H1 (cell line): ENCODE data around the gene FSD1L. TPM values are rescaled to one million over a fixed set of nuclear protein-coding genes. Genes with fewer than 3 reads are reported as not detected.

ENCODE experiments used
- CTCF ChIA-PET: fragments of 300-600 bp; sonication (Branson Sonifier 250); formaldehyde crosslinking; loops from one replicate; lab custom pipeline; 2021; ENCODE audit not compliant: partially characterized antibody; lab: Charles Lee
- POLR2A ChIA-PET: fragments of 300-600 bp; sonication (Branson Sonifier 250); formaldehyde crosslinking; loops from one replicate; lab custom pipeline; 2021; ENCODE audit warnings: inconsistent platforms; ENCODE audit not compliant: partially characterized antibody; lab: Charles Lee
- DNase-seq, 2 experiments: peaks; one replicate each; pipeline versions ENCODE4 v3.0.0 to v3.0.0-alpha.2; 2010 to 2022; ENCODE audit warnings: low spot score in 2 of 2, low read depth in 1 of 2, mixed read lengths in 1 of 2
- FAIRE-seq: peaks from 2 replicates; lab custom pipeline; 2011; peaks lifted over from hg19 to GRCh38; lab: Jason Lieb, UNC
- H2AFZ ChIP-seq: 2 replicates; pipeline ENCODE4 v1.8.1; 2012; ENCODE audit warnings: low read length, inconsistent platforms
- H2AK5ac ChIP-seq: 2 replicates; pipeline ENCODE4 v1.6.1; 2013; ENCODE audit warnings: low read depth, low read length
- H2BK120ac ChIP-seq: replicated peaks from 2 replicates; pipeline ENCODE3; 2013; ENCODE audit warnings: low read depth, low read length, inconsistent platforms
- H2BK12ac ChIP-seq: 2 replicates; pipeline ENCODE4 v1.6.1; 2013; ENCODE audit warnings: low read depth, low read length
- H2BK15ac ChIP-seq: 2 replicates; pipeline ENCODE4 v1.6.1; 2013; ENCODE audit warnings: low read length
- H2BK20ac ChIP-seq: 2 replicates; pipeline ENCODE4 v1.6.1; 2013; ENCODE audit warnings: low read length
- H2BK5ac ChIP-seq: 2 replicates; pipeline ENCODE4 v1.6.1; 2013; ENCODE audit warnings: low read depth, low read length
- H3K14ac ChIP-seq: 2 replicates; pipeline ENCODE4 v1.6.1; 2013; ENCODE audit warnings: inconsistent platforms; ENCODE audit not compliant: insufficient read length
- H3K18ac ChIP-seq: 2 replicates; pipeline ENCODE4 v1.6.1; 2013; ENCODE audit warnings: low read length; ENCODE audit errors: extremely low read depth
- H3K23ac ChIP-seq: 2 replicates; pipeline ENCODE4 v1.6.1; 2013; ENCODE audit warnings: inconsistent platforms; ENCODE audit not compliant: insufficient read length
- H3K23me2 ChIP-seq: 2 replicates; pipeline ENCODE4 v1.6.1; 2013; ENCODE audit warnings: low read depth, low read length
- H3K27ac ChIP-seq: 2 replicates; pipeline ENCODE4 v1.6.1; 2011; ENCODE audit warnings: low read depth, low read length, inconsistent platforms
- H3K27me3 ChIP-seq, 4 experiments: replicated peaks in 1 of 4; 1 replicate in 1 of 4; 2 replicates in 3 of 4; pipeline versions ENCODE4 v1.6.1 to v1.8.1; 2011 to 2013; ENCODE audit warnings: low read length in 3 of 4, mild to moderate bottlenecking in 3 of 4, inconsistent platforms in 2 of 4, mixed read lengths in 2 of 4, moderate library complexity in 1 of 4; ENCODE audit not compliant: control insufficient read depth in 3 of 4, insufficient read depth in 3 of 4; ENCODE audit errors: extremely low read depth in 1 of 4
- H3K36me3 ChIP-seq, 4 experiments: 2 replicates each; pipeline versions ENCODE4 v1.6.1 to v1.8.1; 2011 to 2013; ENCODE audit warnings: mild to moderate bottlenecking in 4 of 4, low read length in 3 of 4, moderate library complexity in 2 of 4, control low read depth in 1 of 4, inconsistent platforms in 1 of 4; ENCODE audit not compliant: insufficient read depth in 4 of 4, control insufficient read depth in 2 of 4
- H3K4ac ChIP-seq: replicated peaks from 2 replicates; pipeline ENCODE3; 2013; ENCODE audit warnings: low read length, low read depth, mixed read lengths, inconsistent platforms; ENCODE audit not compliant: insufficient read length
- H3K4me1 ChIP-seq, 4 experiments: replicated peaks in 1 of 4; 1 replicate in 1 of 4; 2 replicates in 3 of 4; pipeline versions ENCODE4 v1.6.1 to v1.8.1; 2011 to 2013; ENCODE audit warnings: low read length in 3 of 4, inconsistent platforms in 2 of 4, mixed read lengths in 1 of 4; ENCODE audit not compliant: insufficient read depth in 4 of 4, control insufficient read depth in 3 of 4
- H3K4me2 ChIP-seq, 2 experiments: 2 replicates each; pipeline versions ENCODE4 v1.6.1 to v1.8.1; 2011 to 2013; ENCODE audit warnings: low read depth in 2 of 2, low read length in 2 of 2, control low read depth in 1 of 2, inconsistent platforms in 1 of 2, mild to moderate bottlenecking in 1 of 2; ENCODE audit not compliant: insufficient read depth in 1 of 2
- H3K4me3 ChIP-seq, 4 experiments: fragments of 200-600, 300-600 bp in 1 of 4; sonication (generic), shearing (Covaris generic), sonication (Bioruptor Twin) in 1 of 4; 2 replicates each; pipeline versions ENCODE4 v1.5.1 to v1.8.1; 2011 to 2016; ENCODE audit warnings: low read length in 4 of 4, low read depth in 3 of 4, control low read depth in 2 of 4, inconsistent platforms in 2 of 4, mild to moderate bottlenecking in 2 of 4, mixed read lengths in 1 of 4, moderate library complexity in 1 of 4; ENCODE audit not compliant: insufficient read depth in 2 of 4; ENCODE audit errors: extremely low read depth in 1 of 4
- H3K56ac ChIP-seq: replicated peaks from 2 replicates; pipeline ENCODE3; 2013; ENCODE audit warnings: low read depth, mild to moderate bottlenecking, mixed read lengths, low read length, inconsistent platforms; ENCODE audit not compliant: insufficient read length
- H3K79me1 ChIP-seq: 2 replicates; pipeline ENCODE4 v1.6.1; 2013; ENCODE audit warnings: low read depth, low read length, control low read depth
- H3K79me2 ChIP-seq, 2 experiments: 2 replicates each; pipeline versions ENCODE4 v1.6.1 to v1.8.1; 2012 to 2013; ENCODE audit warnings: low read length in 2 of 2, mild to moderate bottlenecking in 2 of 2, inconsistent platforms in 1 of 2; ENCODE audit not compliant: insufficient read depth in 2 of 2, control insufficient read depth in 1 of 2
- H3K9ac ChIP-seq, 4 experiments: replicated peaks in 1 of 4; 1 replicate in 1 of 4; 2 replicates in 3 of 4; pipeline versions ENCODE4 v1.6.1 to v1.8.1; 2011 to 2013; ENCODE audit warnings: low read depth in 3 of 4, low read length in 3 of 4, control low read depth in 2 of 4, mild to moderate bottlenecking in 2 of 4, moderate library complexity in 2 of 4, inconsistent platforms in 1 of 4; ENCODE audit errors: extremely low read depth in 1 of 4
- H3K9me3 ChIP-seq, 2 experiments: 2 replicates each; pipeline versions ENCODE4 v1.6.1 to v1.8.1; 2012 to 2013; ENCODE audit warnings: mild to moderate bottlenecking in 2 of 2, moderate library complexity in 2 of 2, control low read depth in 1 of 2, inconsistent platforms in 1 of 2, low read depth in 1 of 2, low read length in 1 of 2, mixed read lengths in 1 of 2; ENCODE audit not compliant: insufficient read depth in 2 of 2
- H4K20me1 ChIP-seq, 2 experiments: replicated peaks in 1 of 2; 2 replicates each; pipeline versions ENCODE3 to v1.8.1; 2011 to 2013; ENCODE audit warnings: inconsistent platforms in 2 of 2, low read length in 2 of 2, mild to moderate bottlenecking in 1 of 2; ENCODE audit not compliant: insufficient read depth in 2 of 2, control insufficient read depth in 1 of 2
- H4K5ac ChIP-seq: 2 replicates; pipeline ENCODE4 v1.6.1; 2013; ENCODE audit warnings: low read length, low read depth, mixed read lengths, inconsistent platforms; ENCODE audit not compliant: insufficient read length
- H4K8ac ChIP-seq: 2 replicates; pipeline ENCODE4 v1.8.0; 2013; ENCODE audit warnings: mild to moderate bottlenecking, moderate library complexity, low read length, inconsistent platforms; ENCODE audit not compliant: insufficient read depth; ENCODE audit errors: extremely low read depth
- H4K91ac ChIP-seq: replicated peaks from 2 replicates; pipeline ENCODE3; 2013; ENCODE audit warnings: low read length, mixed read lengths, inconsistent platforms; ENCODE audit not compliant: insufficient read length
- EGR1 ChIP-seq: IDR thresholded peaks from 2 replicates; pipeline ENCODE4 v1.6.1; 2011; ENCODE audit warnings: low read depth, low read length, borderline replicate concordance
- NRF1 ChIP-seq: IDR thresholded peaks from 2 replicates; pipeline ENCODE4 v1.6.1; 2011; ENCODE audit warnings: mild to moderate bottlenecking, low read depth, low read length, improper control_type of control experiment
- PHF8 ChIP-seq: fragments of 200-600 bp; sonication (generic); conservative IDR thresholded peaks from 2 replicates; pipeline ENCODE4 v1.7.1; 2012; ENCODE audit warnings: low read depth, mild to moderate bottlenecking, inconsistent platforms, low read length, moderate library complexity
- POU5F1 ChIP-seq: IDR thresholded peaks from 2 replicates; pipeline ENCODE4 v1.6.1; 2011; ENCODE audit warnings: low read depth, mild to moderate bottlenecking, low read length, moderate library complexity
- TEAD4 ChIP-seq: IDR thresholded peaks from 2 replicates; pipeline ENCODE4 v1.6.1; 2012; ENCODE audit warnings: low read depth, low read length, inconsistent platforms, mixed read lengths
- WGBS, 2 experiments: shearing (Covaris generic) in 1 of 2; methylation state at CpG; one replicate each; pipeline versions ENCODE4 v1.1.6 to v1.1.7; 2013 to 2015; ENCODE audit warnings: low lambda C conversion rate in 2 of 2, mixed read lengths in 2 of 2, inconsistent platforms in 1 of 2, low coverage in 1 of 2, missing lambda C conversion rate in 1 of 2; ENCODE audit not compliant: insufficient replicate concordance in 2 of 2, insufficient coverage in 1 of 2, insufficient read length in 1 of 2; ENCODE audit errors: extremely low coverage in 1 of 2, missing lambda C conversion rate in 1 of 2; 5-methylcytosine and 5-hydroxymethylcytosine counted together
- polyA plus RNA-seq, 7 experiments: library from polyadenylated mRNA; depleted of rRNA in 3 of 7; stranded (reverse) in 5 of 7; unstranded in 2 of 7; fragments of >200 nt in 5 of 7; fragments of 200-250 nt in 2 of 7; gene quantifications; 1 replicate in 5 of 7; 2 replicates in 1 of 7; 4 replicates in 1 of 7; pipeline versions ENCODE4 v1.2.1 to v1.2.3, GENCODE V29; 2011 to 2013; ENCODE audit warnings: missing spikeins in 2 of 7, mixed read lengths in 2 of 7
- total RNA-seq: library from RNA; stranded (reverse); fragmentation: NEBNext Ultra II Directional; extraction: Animal tissue kit (Norgen Biotek cat#: 25700); gene quantifications from 2 replicates; pipeline ENCODE4 v1.2.1, GENCODE V29; 2021
- TF ChIP-seq, protein P1 (sequence below): IDR thresholded peaks from 2 replicates; pipeline ENCODE4 v1.6.1; 2012; ENCODE audit warnings: low read length, inconsistent platforms

Gene FSD1L
- total and polyA plus RNA-seq, 2 of the 8 experiments (the other 6 are each of a cell fraction or from before 2014, with no cell fraction given) = 0.91 to 4.8 TPM

DNA sequence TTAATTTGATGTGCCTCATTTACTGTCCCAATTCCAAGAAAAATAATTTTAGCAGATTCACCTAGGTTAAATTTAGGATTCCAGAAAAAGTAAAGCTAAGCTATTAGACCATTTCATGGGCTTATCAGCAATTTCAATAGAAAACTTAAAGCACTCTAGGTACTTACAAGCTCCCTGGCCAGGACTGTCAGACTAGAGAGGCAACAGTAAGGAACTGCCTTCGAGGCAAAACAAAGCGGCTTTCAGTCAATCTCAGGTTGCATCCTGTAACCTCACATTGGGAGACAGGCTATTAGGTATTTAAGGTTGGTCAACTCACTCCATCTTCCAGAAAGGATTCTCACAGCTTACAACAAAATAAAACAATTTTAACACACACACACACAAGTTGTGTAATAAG, 48.7 kb upstream of the FSD1L start:
- no peak overlapping the region for H3K4ac ChIP-seq
- H2AFZ ChIP-seq = no peak overlapping the region
- CTCF ChIA-PET = interaction anchor here (0.6 to 1.6 kb wide), 6 partner anchors 8 to 154 kb away, joined by 3 to 7 read pairs (median 4); partner anchors contain the start of gene SLC44A1
- no peaks in the 10 kb centered on the region; the same call in none of the 2 replicates for H3K23me2 ChIP-seq
- no peak overlapping the region for H2BK5ac ChIP-seq
- H2BK120ac ChIP-seq = no peak overlapping the region
- no peak overlapping the region for H4K91ac ChIP-seq
- H3K4me1 ChIP-seq = peaks cover 3 to 24% (median 21%) of the 10 kb centered on the region in 4 experiments; a peak in 6 of 7 replicates
- H3K9me3 ChIP-seq = no peaks in the 10 kb centered on the region
- H3K18ac ChIP-seq = no peak overlapping the region
- no peak overlapping the region for H3K4me3 ChIP-seq
- no peak for TF ChIP-seq TEAD4
- TF ChIP-seq EGR1 = no peak
- no peak for TF ChIP-seq NRF1
- TF ChIP-seq, protein P1, sequence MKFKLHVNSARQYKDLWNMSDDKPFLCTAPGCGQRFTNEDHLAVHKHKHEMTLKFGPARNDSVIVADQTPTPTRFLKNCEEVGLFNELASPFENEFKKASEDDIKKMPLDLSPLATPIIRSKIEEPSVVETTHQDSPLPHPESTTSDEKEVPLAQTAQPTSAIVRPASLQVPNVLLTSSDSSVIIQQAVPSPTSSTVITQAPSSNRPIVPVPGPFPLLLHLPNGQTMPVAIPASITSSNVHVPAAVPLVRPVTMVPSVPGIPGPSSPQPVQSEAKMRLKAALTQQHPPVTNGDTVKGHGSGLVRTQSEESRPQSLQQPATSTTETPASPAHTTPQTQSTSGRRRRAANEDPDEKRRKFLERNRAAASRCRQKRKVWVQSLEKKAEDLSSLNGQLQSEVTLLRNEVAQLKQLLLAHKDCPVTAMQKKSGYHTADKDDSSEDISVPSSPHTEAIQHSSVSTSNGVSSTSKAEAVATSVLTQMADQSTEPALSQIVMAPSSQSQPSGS = no peak
- TF ChIP-seq POU5F1 = no peak
- no peak for TF ChIP-seq PHF8
- DNase-seq (no peak), FAIRE-seq (peak; percentile 66)
- H2BK20ac ChIP-seq = no peak overlapping the region
- POLR2A ChIA-PET = interaction anchor here (0.7 kb wide), 1 partner anchor 465 kb away, joined by 3 read pairs; no protein-coding TSS in a partner anchor
- H3K79me2 ChIP-seq = no peaks in the 10 kb centered on the region
- H2AK5ac ChIP-seq = no peak overlapping the region
- H3K9ac ChIP-seq = no peak overlapping the region
- H3K27ac ChIP-seq = no peak overlapping the region
- no peaks in the 10 kb centered on the region for H3K27me3 ChIP-seq
- H2BK15ac ChIP-seq = no peak overlapping the region
- no peak overlapping the region for H3K4me2 ChIP-seq
- H3K56ac ChIP-seq = no peak overlapping the region
- H3K79me1 ChIP-seq = no peaks in the 10 kb centered on the region
- no peaks in the 10 kb centered on the region for H3K36me3 ChIP-seq
- H4K5ac ChIP-seq = no peak overlapping the region
- H3K14ac ChIP-seq = no peak overlapping the region
- H3K23ac ChIP-seq = no peak overlapping the region
- H4K8ac ChIP-seq = no peak overlapping the region
- no peaks in the 10 kb centered on the region for H4K20me1 ChIP-seq
- WGBS, 2 experiments = 59% methylated on average over 2 of the region's 2 CpGs; no CpG with 5 or more reads in 1 of the 2 experiments
- H2BK12ac ChIP-seq = no peak overlapping the region
